NCI-H748 treated with DMSO at 0.1 percent for 48 hours (cell line): ENCODE measurements around the gene PDXDC1.
"Not testable (repeated sequence)": the region's sequence is repeated elsewhere in the genome, so short reads cannot be mapped to it uniquely, and the experiment has no call there.

ENCODE experiments used
- DNase-seq: peaks from one replicate; lab custom pipeline; 2025; lab: John Stamatoyannopoulos, UW

Gene PDXDC1

DNA sequence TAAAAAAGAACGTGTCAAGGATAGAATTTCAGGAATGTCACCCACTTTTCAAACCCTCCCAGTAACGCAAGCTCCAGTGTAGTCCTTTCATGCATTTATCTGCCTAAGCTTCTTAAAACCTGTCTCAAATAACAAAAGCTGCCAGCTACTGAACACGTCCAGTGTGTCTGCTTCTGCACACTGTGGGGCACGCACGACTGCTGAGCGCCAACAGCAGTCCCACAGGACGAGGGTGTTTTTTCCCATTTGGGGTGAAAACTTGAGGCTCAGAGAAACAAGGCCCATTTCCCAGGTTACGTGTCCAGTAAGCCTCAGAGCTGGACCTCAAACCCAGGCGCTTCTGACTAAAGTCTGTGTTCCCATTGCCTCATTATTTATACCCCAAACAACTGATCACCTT is 63.9 kb downstream of the PDXDC1 start:
- DNase-seq: no peak

- DNase-seq: no peak
Measured at GRCh38 chr16:15041271-15042004, 66.6 kb downstream of the PDXDC1 start.

DNA sequence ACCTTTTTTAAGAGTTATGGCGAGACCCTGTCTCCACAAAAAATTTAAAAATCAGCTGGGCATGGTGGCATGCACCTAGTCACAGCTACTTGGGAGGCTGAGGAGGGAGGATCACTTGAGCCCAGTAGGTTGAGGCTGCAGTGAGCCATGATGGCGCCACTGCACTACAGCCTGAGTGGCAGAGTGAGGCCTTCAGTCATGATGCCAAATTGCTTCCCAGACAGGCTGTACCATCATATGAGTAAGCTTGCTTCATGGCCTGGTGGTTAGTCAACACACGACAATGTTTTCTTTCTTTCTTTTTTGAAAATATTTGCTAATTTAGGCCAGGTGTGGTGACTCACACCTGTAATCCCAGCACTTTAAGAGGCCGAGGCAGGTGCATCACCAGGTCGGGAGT is 68.5 kb downstream of the PDXDC1 start:
- DNase-seq: no peak

- DNase-seq: no peak
Measured at GRCh38 chr16:15044286-15044685, 69.5 kb downstream of the PDXDC1 start.

DNA sequence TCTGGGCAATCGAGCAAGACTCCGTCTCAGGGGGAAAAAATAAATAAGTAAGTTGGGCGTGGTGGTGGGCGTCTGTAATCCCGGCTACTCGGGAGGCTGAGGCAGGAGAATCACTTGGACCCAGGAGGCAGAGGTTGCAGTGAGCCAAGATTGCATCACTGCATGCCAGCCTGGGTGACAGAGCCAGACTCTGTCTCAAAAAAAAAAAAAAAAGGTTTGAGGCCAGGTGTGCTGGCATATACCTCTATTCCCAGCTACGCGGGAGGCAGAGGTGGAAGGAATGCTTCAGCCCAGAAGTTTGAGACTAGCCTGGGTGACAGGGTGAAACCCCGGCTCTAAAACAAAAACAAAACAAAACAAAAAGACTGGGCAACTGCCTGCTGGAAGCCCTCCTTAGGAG is 70.4 kb downstream of the PDXDC1 start:
- not testable (repeated sequence) for DNase-seq

GRCh38 chr16:15046692-15047376 is 72.0 kb downstream of the PDXDC1 start:
- DNase-seq: no peak

DNA sequence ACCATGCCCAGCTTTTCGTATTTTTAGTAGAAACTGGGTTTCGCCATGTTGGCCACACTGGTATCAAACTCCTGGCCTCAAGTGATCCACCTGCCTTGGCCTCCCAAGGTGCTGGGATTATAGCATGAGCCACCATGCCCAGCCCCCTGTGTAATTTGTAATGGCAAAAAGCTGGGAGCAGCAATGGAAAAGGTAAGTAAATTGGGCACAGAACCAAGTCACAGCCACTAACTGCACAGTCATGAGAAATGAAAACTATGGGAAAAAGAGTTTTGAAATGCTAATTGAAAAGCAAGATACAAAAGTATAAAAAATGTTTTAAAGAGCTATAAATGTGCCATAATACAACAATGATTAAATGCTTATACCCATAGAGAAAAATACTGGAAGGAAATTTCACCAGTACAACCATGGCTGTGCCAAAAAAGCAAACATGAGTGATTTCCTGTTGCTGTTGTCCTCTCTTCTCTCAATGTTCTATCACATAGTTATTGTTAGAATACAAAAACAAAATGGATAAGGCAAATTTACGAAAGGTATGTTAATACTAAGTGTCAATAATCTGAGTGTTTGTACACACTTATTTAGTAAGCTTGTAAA is 74.9 kb downstream of the PDXDC1 start:
- DNase-seq: no peak

GRCh38 chr16:15050440-15050839 is 75.6 kb downstream of the PDXDC1 start:
- not testable (repeated sequence) for DNase-seq

GRCh38 chr16:15051387-15051951 is 76.6 kb downstream of the PDXDC1 start:
- DNase-seq: no peak

DNA sequence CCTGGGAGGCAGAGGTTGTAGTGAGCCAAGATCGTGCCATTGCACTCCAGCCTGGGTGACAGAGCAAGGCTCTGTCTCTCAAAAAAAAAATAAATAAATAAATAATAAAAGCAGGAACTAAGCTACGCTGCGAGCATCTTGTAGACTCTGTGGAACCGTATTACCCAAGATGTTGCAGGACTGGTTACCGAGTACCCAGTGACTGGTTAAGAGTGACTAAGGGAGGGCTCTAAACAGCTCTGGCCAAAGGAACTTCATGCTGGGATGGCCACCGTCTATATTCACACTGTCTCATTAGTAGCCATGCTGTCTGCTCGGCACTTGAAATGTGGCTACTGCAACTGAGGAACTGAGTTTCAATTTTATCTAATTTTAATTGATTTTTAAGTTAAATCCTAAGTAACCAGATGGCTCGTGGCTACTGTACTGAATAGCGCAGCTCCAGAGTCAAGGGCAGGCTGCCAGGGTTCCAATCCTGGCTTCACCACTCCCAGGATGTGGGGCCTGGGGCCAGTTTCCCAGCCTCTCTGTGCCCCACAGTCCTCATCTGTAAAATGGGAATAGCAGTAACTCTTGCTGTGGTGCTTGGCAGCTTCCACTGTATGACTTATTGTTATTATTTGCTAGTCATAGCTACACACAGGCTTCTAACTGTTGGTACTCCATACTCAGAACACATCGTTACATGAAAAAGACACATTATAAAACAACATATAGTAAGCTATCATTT is 78.1 kb downstream of the PDXDC1 start:
- DNase-seq: no peak

GRCh38 chr16:15053904-15054303 is 79.1 kb downstream of the PDXDC1 start:
- DNase-seq: no peak

GRCh38 chr16:15054357-15055140 is 79.7 kb downstream of the PDXDC1 start:
- DNase-seq: no peak

- peak; percentile 7 for DNase-seq
Measured at GRCh38 chr16:15055141-15056053, 80.6 kb downstream of the PDXDC1 start.

DNA sequence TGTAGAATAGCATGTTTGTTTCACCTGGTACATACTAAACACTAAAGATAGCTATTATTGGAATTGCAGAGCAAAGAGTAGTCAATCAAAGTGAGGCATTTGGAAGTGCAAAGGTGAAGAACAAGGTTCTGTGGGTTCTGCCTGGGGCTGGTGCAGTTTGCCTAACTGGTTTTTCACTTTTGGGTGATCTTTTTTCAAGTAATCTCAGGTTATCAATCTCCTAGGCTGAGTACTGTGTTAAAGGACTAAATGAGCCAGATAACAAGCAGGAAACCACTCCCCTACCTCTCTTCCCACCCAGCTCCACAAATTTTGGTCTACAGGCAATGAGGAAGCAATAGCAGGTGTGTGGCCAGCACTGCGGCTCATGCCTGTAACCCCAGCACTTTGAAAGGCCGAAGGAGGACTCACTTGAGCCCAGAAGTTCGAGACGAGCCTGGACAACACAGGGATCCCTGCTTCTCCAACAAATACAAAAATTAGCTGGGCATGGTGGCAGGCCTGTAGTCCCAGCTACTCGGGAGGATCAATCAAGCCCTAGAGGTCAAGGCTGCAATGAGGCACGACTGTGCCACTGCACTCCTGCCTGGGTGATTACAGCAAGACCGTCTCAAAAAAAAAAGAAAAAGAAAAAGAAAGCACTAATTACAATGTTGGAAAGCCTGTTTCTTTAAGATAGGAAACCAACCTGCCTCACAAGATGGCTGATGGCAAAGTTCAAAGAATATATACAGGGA is 83.0 kb downstream of the PDXDC1 start:
- no peak for DNase-seq

- DNase-seq: no peak
Measured at GRCh38 chr16:15059324-15059723, 84.5 kb downstream of the PDXDC1 start.

DNA sequence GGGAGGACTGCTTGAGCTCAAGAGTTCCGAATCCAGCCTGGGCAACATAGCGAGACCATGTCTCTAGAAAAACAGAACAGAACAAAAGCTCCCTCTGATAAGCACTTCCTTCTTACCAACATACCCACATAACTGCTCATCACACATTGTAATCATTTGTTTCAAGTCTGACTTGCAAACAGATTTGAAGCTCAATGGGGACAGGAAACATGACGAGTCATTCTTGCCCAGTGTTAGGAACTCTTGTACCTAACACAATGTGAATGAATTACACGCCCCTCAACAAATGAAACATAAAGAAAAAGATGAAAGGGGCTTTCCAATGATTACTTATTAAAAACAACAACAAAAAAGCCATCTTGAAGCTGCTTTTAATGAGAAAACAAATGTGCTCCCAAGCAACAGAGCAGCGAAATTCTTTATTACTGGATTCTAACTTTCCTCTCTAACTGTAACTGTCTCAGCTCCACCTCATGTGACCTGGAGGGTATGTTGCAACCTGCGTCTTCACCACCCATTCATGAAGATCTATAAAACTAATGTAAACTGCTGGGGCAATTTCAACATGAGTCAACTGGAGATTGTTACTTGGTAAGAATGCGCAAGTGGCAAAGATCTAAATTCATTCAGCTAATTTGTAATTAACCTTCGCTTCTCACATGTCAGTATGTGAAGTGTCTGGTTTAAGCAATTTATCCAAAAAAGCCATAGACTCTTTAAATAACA is 87.4 kb downstream of the PDXDC1 start:
- DNase-seq: not testable (repeated sequence)

DNA sequence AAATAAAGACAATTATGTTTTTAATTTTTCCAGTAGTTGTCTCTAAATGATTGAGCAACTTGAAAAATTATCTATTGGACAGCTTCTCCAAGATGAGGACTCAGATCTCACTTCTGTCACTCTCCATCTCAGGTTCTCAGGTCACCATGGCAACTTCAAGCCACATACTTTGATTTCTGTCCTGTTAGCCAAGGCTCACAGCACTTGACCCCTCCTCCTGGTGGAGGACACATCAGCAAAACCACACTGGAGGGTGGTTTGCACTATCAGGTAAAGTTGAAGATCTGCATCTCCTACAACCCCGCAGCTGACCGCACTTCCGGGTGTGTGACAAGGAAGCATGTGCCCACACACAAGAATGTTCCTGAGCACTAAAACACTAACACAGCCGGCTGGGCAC is 91.1 kb downstream of the PDXDC1 start:
- not testable (repeated sequence) for DNase-seq

- not testable (repeated sequence) for DNase-seq
Measured at GRCh38 chr16:15066690-15067089, 91.9 kb downstream of the PDXDC1 start.

DNA sequence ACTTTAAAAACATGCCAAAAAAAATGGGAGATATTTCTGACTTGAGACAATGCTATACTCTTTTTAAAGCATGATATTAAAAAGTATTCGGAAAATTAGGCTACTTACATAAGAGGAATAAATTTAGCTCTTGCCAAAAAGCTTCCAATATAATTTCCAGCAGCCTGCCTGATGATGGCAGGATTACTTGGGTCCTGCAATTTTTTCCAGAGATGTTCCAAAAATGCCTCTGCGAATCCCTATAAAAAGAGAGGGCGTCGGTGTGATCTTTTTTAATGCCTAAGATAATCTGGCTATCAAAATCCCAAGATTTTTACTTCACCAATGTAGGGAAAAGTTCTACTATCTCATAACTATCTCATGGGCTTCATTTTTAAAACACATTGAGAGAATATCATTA is 96.2 kb downstream of the PDXDC1 start:
- DNase-seq: not testable (repeated sequence)
